ENCODE results near the gene ADGRF3. TPM values are rescaled to one million over a fixed set of nuclear protein-coding genes. Genes with fewer than 3 reads are reported as not detected.
A peak's percentile ranks its signal among the peaks of the same experiment; 100 is the strongest.

The ADGRF3 gene
- under 1 TPM in 1 of 4 donors, not detected in 3; under 0.01 TPM for total RNA-seq

GRCh38 chr2:26346454-26347053, at the start of gene ADGRF3:
ADGRF3 (minus strand) TSS chr2:26346789; CDS start chr2:26346234, 555 bp downstream.
- no peak for TF ChIP-seq POLR2A (IDR thresholded peaks at IDR 0.05)
- no peaks in the 10 kb centered on the region for H3K27me3 ChIP-seq
- peak within 1 kb of the TSS; percentile 59 to 96 (median 81) for H3K4me3 ChIP-seq
- DNase-seq (ENCODE audit: low spot score in 2 of 2) = peak in 1 of 2 donors; percentile 19
- H3K36me3 ChIP-seq = no peaks in the 10 kb centered on the region
- H3K27ac ChIP-seq = peak within 1 kb of the TSS; percentile 74 to 97 (median 92)
- no peaks in the 10 kb centered on the region for H3K9me3 ChIP-seq
- H3K4me1 ChIP-seq = peaks cover 0 to 31% (median 23%) of the 10 kb centered on the region in 4 donors
- WGBS, 2 donors = 0 to 1% methylated on average over 28 of the region's 28 CpGs

GRCh38 chr2:26395394-26395793, 48.8 kb upstream of the ADGRF3 start:
- Histone ChIP-seq H3K27ac (no peak overlapping the region), H3K9me3 (no peaks in the 10 kb centered on the region), H3K27me3 (no peaks in the 10 kb centered on the region), H3K36me3 (no peaks in the 10 kb centered on the region), H3K4me3 (no peak overlapping the region), H3K4me1 (peaks cover 0 to 13% (median 0%) of the 10 kb centered on the region in 4 donors)
- TF ChIP-seq EP300 (IDR thresholded peaks at IDR 0.05) (no peak), CTCF (IDR thresholded peaks at IDR 0.05) (no peak), POLR2A (IDR thresholded peaks at IDR 0.05) (no peak)
- DNase-seq (ENCODE audit: low spot score in 2 of 2) = no peak
- WGBS, 2 donors = 59 to 75% methylated on average over 4 of the region's 4 CpGs

GRCh38 chr2:26394694-26395093, 48.1 kb upstream of the ADGRF3 start:
- no peak for TF ChIP-seq POLR2A (IDR thresholded peaks at IDR 0.05)
- Histone ChIP-seq H3K4me1 (peaks cover 0 to 13% (median 0%) of the 10 kb centered on the region in 4 donors), H3K4me3 (no peak overlapping the region), H3K9me3 (no peaks in the 10 kb centered on the region), H3K36me3 (no peaks in the 10 kb centered on the region), H3K27ac (no peak overlapping the region), H3K27me3 (no peaks in the 10 kb centered on the region)
- WGBS, 2 donors = 55 to 68% methylated on average over 4 of the region's 4 CpGs
- no peak for DNase-seq (ENCODE audit: low spot score in 2 of 2)

GRCh38 chr2:26387189-26387588, 40.6 kb upstream of the ADGRF3 start:
- H3K27me3 ChIP-seq = no peaks in the 10 kb centered on the region
- H3K4me3 ChIP-seq = no peak overlapping the region
- peaks cover 0 to 24% (median 0%) of the 10 kb centered on the region in 3 donors for H3K36me3 ChIP-seq
- no peak for DNase-seq (ENCODE audit: low spot score in 2 of 2)
- H3K27ac ChIP-seq = no peak overlapping the region
- H3K4me1 ChIP-seq = no peaks in the 10 kb centered on the region
- TF ChIP-seq POLR2A (IDR thresholded peaks at IDR 0.05) (no peak), EP300 (IDR thresholded peaks at IDR 0.05) (no peak), CTCF (IDR thresholded peaks at IDR 0.05) (no peak)
- WGBS, 2 donors = 94% methylated on average over 4 of the region's 4 CpGs
- H3K9me3 ChIP-seq = no peaks in the 10 kb centered on the region

GRCh38 chr2:26384597-26384996, 38.0 kb upstream of the ADGRF3 start:
- Histone ChIP-seq H3K9me3 (no peaks in the 10 kb centered on the region), H3K4me3 (no peak overlapping the region), H3K27ac (no peak overlapping the region), H3K36me3 (peaks cover 0 to 24% (median 0%) of the 10 kb centered on the region in 3 donors), H3K27me3 (no peaks in the 10 kb centered on the region), H3K4me1 (no peaks in the 10 kb centered on the region)
- no peak for TF ChIP-seq EP300 (IDR thresholded peaks at IDR 0.05)
- no peak for TF ChIP-seq CTCF (IDR thresholded peaks at IDR 0.05)
- TF ChIP-seq POLR2A (IDR thresholded peaks at IDR 0.05) = no peak
- no peak for DNase-seq (ENCODE audit: low spot score in 2 of 2)

- H3K4me3 ChIP-seq = no peak overlapping the region
- H3K4me1 ChIP-seq = no peaks in the 10 kb centered on the region
- DNase-seq (ENCODE audit: low spot score in 2 of 2) = no peak
- 76 to 80% methylated on average over 9 of the region's 9 CpGs for WGBS, 2 donors
- no peak for TF ChIP-seq CTCF (IDR thresholded peaks at IDR 0.05)
- no peak for TF ChIP-seq POLR2A (IDR thresholded peaks at IDR 0.05)
- TF ChIP-seq EP300 (IDR thresholded peaks at IDR 0.05) = no peak
- H3K36me3 ChIP-seq = peaks cover 0 to 25% (median 0%) of the 10 kb centered on the region in 3 donors
- H3K27ac ChIP-seq = no peak overlapping the region
- no peaks in the 10 kb centered on the region for H3K27me3 ChIP-seq
- no peaks in the 10 kb centered on the region for H3K9me3 ChIP-seq
Observed at GRCh38 chr2:26384183-26384582, 37.6 kb upstream of the ADGRF3 start.
